HFFc6 (cell line): ENCODE results near the gene CHRM4. TPM values are rescaled to one million over a fixed set of nuclear protein-coding genes. Genes with fewer than 3 reads are reported as not detected.

Experiments used
- DNase-seq: peaks from one replicate; pipeline ENCODE4 v3.0.0-alpha.2; 2018
- H3K27ac Mint-ChIP-seq: 2 replicates; pipeline ENCODE4 v1.8.0; 2020; ENCODE audit warnings: mild to moderate bottlenecking, mixed read lengths
- H3K27me3 Mint-ChIP-seq: 2 replicates; pipeline ENCODE4 v1.8.0; 2021; ENCODE audit warnings: mild to moderate bottlenecking, moderate library complexity, mixed read lengths; ENCODE audit not compliant: insufficient read depth
- H3K36me3 Mint-ChIP-seq: 2 replicates; pipeline ENCODE4 v1.8.0; 2021; ENCODE audit warnings: low read depth, mixed read lengths
- H3K4me1 Mint-ChIP-seq: 2 replicates; pipeline ENCODE4 v1.8.0; 2020; ENCODE audit warnings: low read depth, mixed read lengths
- H3K4me3 Mint-ChIP-seq: 2 replicates; pipeline ENCODE4 v1.8.0; 2020; ENCODE audit warnings: mild to moderate bottlenecking, moderate library complexity, mixed read lengths
- H3K9me3 Mint-ChIP-seq: 2 replicates; pipeline ENCODE4 v1.8.0; 2020; ENCODE audit warnings: mild to moderate bottlenecking, mixed read lengths
- CTCF ChIP-seq: fragments of 200-600 bp; sonication (generic); IDR thresholded peaks from 2 replicates; pipeline ENCODE4 v1.5.0; 2021; ENCODE audit warnings: antibody characterized with exemption, mild to moderate bottlenecking
- total RNA-seq, 6 experiments: library from RNA; stranded (reverse); fragmentation: NEBNext Ultra II Directional; extraction: Animal tissue kit (Norgen Biotek cat#: 25700); gene quantifications; 2 replicates in 1 of 6; 3 replicates in 5 of 6; pipeline ENCODE4 v1.2.3, GENCODE V29; 2021

The CHRM4 gene
- total RNA-seq, 6 experiments from 2014 or later, result not detected

DNA sequence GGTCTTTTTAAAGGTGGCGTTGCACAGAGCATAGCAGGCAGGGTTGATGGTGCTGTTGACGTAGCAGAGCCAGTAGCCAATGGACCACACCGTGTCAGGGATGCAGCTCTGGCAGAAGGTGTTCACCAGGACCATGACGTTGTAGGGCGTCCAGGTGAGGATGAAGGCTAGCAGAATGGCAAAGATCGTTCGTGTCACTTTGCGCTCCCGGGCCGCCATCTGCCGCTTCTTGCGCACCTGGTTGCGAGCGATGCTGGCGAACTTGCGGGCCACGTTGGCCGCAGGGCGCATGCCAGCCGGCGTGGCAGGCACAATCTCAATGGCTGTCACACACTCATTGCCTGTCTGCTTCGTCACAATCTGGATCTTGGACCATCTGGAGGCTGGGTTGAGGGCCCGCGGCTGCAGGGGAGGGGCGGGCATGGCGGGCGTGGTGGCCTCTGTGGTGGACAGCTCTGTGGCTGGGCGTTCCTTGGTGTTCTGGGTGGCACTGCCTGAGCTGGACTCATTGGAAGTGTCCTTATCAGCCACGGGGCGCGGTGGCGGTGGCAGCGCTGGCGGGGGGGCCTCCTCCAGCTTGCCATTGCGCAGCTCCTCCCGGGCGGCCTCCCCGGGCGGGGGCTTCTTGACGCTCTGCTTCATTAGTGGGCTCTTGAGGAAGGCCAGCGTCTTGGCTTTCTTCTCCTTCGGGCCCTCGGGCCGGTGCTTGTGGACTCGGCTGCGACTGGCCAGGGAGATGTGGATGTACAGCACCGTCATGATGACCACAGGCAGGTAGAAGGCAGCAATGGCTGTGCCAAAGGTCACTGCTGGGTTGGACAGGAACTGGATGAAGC is 6.2 kb downstream of the CHRM4 start:
- Mint-ChIP-seq H3K9me3 (no peaks in the 10 kb centered on the region), H3K27ac (no peak overlapping the region), H3K27me3 (peaks cover 23% of the 10 kb centered on the region), H3K36me3 (no peaks in the 10 kb centered on the region; the same call in 1 of the 2 replicates), H3K4me1 (peaks cover 25% of the 10 kb centered on the region), H3K4me3 (no peak overlapping the region)
- DNase-seq, result no peak
- TF ChIP-seq CTCF, result no peak

DNA sequence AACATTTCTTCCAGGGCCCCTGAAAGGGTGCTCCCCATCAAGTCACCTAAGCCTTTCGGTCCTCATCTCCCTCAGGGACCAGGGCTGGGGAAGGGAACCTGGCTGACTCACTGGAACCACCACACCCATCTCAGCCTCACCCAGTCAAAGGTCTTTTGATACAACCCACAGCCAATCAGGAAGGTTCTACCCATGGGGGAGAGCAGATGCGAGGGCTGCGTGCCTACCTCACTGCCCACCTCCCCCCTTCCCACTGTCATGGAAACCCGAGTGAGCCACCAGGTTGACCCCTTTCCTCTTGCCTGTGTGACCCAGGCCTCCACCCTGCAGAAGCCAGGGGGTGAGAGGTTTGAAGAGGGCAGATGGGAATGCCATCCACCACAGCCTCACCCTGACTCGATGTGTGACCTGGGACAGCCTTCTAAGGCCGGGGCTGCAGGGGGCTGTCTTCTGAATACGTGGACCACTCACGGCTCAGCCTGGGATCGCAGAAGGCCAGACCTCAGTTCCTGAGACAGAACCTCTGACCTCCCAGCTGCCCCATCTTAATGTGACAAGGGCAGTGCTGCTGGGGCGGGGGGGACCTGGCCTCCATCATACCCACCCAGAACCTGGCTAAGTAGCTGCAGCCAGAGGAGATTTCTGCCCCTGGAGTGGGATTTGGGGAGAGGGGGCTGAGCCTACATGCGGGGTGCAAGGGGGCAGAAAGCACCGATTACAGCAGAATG is 7.4 kb downstream of the CHRM4 start:
- peaks cover 24% of the 10 kb centered on the region for H3K27me3 Mint-ChIP-seq
- no peak overlapping the region for H3K4me3 Mint-ChIP-seq
- H3K4me1 Mint-ChIP-seq, result peaks cover 25% of the 10 kb centered on the region
- H3K9me3 Mint-ChIP-seq, result no peaks in the 10 kb centered on the region
- no peak for DNase-seq
- H3K36me3 Mint-ChIP-seq, result no peaks in the 10 kb centered on the region; the same call in 1 of the 2 replicates
- no peak overlapping the region for H3K27ac Mint-ChIP-seq
- TF ChIP-seq CTCF, result no peak

DNA sequence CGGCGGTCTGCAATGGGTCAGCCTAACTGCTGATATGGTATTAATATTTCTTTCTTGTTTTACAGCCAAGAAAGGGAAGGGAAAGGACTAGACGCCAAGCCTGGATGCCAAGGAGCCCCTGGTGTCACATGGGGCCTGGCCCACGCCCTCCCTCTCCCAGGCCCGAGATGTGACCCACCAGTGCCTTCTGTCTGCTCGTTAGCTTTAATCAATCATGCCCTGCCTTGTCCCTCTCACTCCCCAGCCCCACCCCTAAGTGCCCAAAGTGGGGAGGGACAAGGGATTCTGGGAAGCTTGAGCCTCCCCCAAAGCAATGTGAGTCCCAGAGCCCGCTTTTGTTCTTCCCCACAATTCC is 8.2 kb downstream of the CHRM4 start:
- Mint-ChIP-seq H3K4me1 (peaks cover 18% of the 10 kb centered on the region), H3K27ac (no peak overlapping the region), H3K27me3 (peaks cover 19% of the 10 kb centered on the region), H3K36me3 (no peaks in the 10 kb centered on the region; the same call in 1 of the 2 replicates), H3K9me3 (no peaks in the 10 kb centered on the region), H3K4me3 (no peak overlapping the region)
- TF ChIP-seq CTCF, result peak; percentile 62
- DNase-seq, result no peak

DNA sequence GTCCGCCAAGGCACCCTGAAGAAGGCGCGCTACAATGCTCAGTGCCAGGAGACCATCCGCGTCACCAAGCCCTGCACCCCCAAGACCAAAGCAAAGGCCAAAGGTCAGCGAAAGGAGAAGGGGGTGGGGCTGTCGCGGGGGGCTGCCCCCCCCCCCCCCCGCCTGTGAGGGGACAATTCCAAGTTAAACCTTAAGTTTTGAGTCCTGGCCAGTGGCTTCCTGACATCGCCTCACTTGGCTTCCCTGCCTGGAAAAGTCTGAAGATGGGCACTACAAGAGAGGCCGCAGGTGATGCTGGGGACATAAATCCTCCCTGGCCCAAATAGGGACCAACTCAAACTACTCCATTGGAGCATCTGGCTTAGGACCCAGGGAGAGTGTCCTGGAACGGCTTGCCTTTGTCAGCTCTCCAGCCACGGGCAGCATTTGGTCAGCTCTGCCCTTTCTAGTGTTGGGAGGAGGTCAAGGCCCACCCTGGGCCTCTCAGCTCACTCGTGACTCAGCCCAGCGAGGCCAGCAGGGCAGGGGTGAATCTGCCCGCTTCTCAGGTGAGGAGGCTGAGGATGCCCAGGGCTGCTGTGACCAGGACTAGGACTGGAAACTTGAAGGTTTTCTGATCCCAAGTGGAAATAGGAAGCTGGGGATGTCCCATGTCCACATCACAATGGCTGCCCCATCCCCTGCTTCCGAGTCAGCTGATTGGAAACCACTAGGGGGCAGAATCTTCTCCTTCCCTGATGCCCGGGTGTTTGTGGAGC is 8.8 kb downstream of the CHRM4 start:
- Mint-ChIP-seq H3K27ac (no peak overlapping the region), H3K36me3 (no peaks in the 10 kb centered on the region; the same call in 1 of the 2 replicates), H3K27me3 (peaks cover 16% of the 10 kb centered on the region), H3K9me3 (no peaks in the 10 kb centered on the region), H3K4me1 (peaks cover 12% of the 10 kb centered on the region), H3K4me3 (no peak overlapping the region)
- DNase-seq, result peak; percentile 32
- peak; percentile 87 for TF ChIP-seq CTCF

DNA sequence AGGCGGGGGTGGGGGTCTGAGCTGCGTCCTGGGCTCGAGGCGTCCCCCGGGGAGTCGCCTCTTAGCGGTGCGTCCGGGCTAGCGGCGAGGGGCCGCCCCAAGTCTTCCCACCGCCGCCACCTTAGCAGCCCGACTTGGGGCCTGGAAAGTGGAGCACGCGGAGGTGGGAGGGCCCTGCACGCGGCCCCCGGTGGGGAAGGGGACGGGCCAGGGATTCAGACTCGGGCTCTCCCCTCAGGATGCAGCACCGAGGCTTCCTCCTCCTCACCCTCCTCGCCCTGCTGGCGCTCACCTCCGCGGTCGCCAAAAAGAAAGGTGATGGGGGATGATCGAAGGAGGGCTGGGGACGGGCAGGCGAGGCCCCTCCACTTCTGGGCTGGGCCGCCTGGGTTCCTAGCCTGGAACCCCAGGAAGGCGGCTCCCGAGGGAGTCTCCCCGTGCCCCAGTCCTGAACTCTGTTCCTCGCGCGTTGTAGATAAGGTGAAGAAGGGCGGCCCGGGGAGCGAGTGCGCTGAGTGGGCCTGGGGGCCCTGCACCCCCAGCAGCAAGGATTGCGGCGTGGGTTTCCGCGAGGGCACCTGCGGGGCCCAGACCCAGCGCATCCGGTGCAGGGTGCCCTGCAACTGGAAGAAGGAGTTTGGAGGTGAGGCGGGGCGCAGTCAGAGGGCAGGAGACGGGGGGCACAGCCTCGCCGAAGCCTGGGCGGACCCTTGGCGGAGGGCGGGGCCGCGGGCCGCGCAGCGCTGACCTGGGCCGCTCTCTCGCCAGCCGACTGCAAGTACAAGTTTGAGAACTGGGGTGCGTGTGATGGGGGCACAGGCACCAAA is 9.5 kb downstream of the CHRM4 start:
- Mint-ChIP-seq H3K4me1 (peaks cover 12% of the 10 kb centered on the region), H3K27ac (no peak overlapping the region), H3K4me3 (peak overlapping the region; percentile 65), H3K9me3 (no peaks in the 10 kb centered on the region), H3K27me3 (peaks cover 16% of the 10 kb centered on the region), H3K36me3 (no peaks in the 10 kb centered on the region; the same call in 1 of the 2 replicates)
- DNase-seq, result no peak
- TF ChIP-seq CTCF, result no peak
